ENCODE results near the gene CD2. TPM values are rescaled to one million over a fixed set of nuclear protein-coding genes. Genes with fewer than 3 reads are reported as not detected.

The CD2 gene
- total and polyA plus RNA-seq, 2 donors (not counting 1 experiment from before 2014, with no cell fraction given): not detected

DNA sequence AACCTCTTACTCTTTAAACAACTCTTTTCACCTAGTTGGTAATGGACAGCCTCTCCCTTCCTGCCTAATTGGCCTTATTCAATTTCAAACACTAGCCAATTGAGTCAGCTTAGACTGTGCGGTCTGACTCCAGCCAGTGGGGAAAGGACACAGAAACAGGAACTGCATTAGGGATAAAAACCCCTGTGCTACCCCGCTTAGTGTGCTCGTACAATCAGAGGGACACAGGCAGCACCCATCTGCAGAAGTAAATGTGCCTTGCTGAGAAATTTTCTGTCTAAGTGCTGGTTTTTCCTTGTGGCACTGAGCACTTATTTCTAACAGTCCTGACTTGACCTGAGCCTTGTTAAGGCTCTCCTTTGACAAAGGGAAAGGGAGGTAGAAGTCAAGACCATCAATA lies 6.0 kb upstream of the CD2 start:
- Histone ChIP-seq H3K9me3 (ENCODE audit: control insufficient read depth, insufficient read depth, low read depth, low read length) (no peaks in the 10 kb centered on the region), H3K27ac (ENCODE audit: insufficient read depth, low read length) (no peak overlapping the region), H3K79me2 (ENCODE audit: control insufficient read depth, insufficient read depth, low read length) (no peaks in the 10 kb centered on the region), H4K20me1 (ENCODE audit: control insufficient read depth, extremely low read depth, insufficient read depth, low read length) (no peaks in the 10 kb centered on the region), H3K4me2 (ENCODE audit: extremely low read depth, insufficient read depth, low read length) (no peak overlapping the region), H3K9ac (ENCODE audit: insufficient read depth, low read length) (no peak overlapping the region), H3K27me3 (ENCODE audit: control insufficient read depth, insufficient read depth, low read length) (no peaks in the 10 kb centered on the region), H3K36me3 (ENCODE audit: control insufficient read depth, insufficient read depth, low read length) (no peaks in the 10 kb centered on the region), H3K4me3 (replicated peaks in 1 of 4; ENCODE audit: control extremely low read depth in 1 of 4, insufficient read depth in 1 of 4, low read depth in 3 of 4, low read length in 4 of 4) (no peak overlapping the region), H2AFZ (ENCODE audit: low read length) (no peak overlapping the region), H3K4me1 (ENCODE audit: control insufficient read depth, extremely low read depth, insufficient read depth, low read length) (no peaks in the 10 kb centered on the region)
- DNase-seq (ENCODE audit: low read depth in 2 of 2): no peak
- TF ChIP-seq EZH2 (IDR thresholded peaks at IDR 0.05; ENCODE audit: low read length, missing control alignments) (no peak), CTCF (conservative IDR thresholded peaks at IDR 0.05 in 1 of 2, IDR thresholded peaks at IDR 0.05 in 1 of 2; ENCODE audit: low read depth in 1 of 2, low read length in 2 of 2) (no peak)

- Histone ChIP-seq H3K36me3 (ENCODE audit: control insufficient read depth, insufficient read depth, low read length) (no peaks in the 10 kb centered on the region), H3K27me3 (ENCODE audit: control insufficient read depth, insufficient read depth, low read length) (no peaks in the 10 kb centered on the region), H3K4me1 (ENCODE audit: control insufficient read depth, extremely low read depth, insufficient read depth, low read length) (no peaks in the 10 kb centered on the region), H3K4me3 (replicated peaks in 1 of 4; ENCODE audit: control extremely low read depth in 1 of 4, insufficient read depth in 1 of 4, low read depth in 3 of 4, low read length in 4 of 4) (no peak overlapping the region), H4K20me1 (ENCODE audit: control insufficient read depth, extremely low read depth, insufficient read depth, low read length) (no peaks in the 10 kb centered on the region), H3K9me3 (ENCODE audit: control insufficient read depth, insufficient read depth, low read depth, low read length) (no peaks in the 10 kb centered on the region), H3K27ac (ENCODE audit: insufficient read depth, low read length) (no peak overlapping the region), H2AFZ (ENCODE audit: low read length) (no peak overlapping the region), H3K9ac (ENCODE audit: insufficient read depth, low read length) (no peak overlapping the region), H3K79me2 (ENCODE audit: control insufficient read depth, insufficient read depth, low read length) (no peaks in the 10 kb centered on the region), H3K4me2 (ENCODE audit: extremely low read depth, insufficient read depth, low read length) (no peak overlapping the region)
- DNase-seq (ENCODE audit: low read depth in 2 of 2): no peak
- no peak for TF ChIP-seq CTCF (conservative IDR thresholded peaks at IDR 0.05 in 1 of 2, IDR thresholded peaks at IDR 0.05 in 1 of 2; ENCODE audit: low read depth in 1 of 2, low read length in 2 of 2)
- TF ChIP-seq EZH2 (IDR thresholded peaks at IDR 0.05; ENCODE audit: low read length, missing control alignments): no peak
These were observed 3.1 kb upstream of the CD2 start for GRCh38 chr1:116751146-116751545.

DNA sequence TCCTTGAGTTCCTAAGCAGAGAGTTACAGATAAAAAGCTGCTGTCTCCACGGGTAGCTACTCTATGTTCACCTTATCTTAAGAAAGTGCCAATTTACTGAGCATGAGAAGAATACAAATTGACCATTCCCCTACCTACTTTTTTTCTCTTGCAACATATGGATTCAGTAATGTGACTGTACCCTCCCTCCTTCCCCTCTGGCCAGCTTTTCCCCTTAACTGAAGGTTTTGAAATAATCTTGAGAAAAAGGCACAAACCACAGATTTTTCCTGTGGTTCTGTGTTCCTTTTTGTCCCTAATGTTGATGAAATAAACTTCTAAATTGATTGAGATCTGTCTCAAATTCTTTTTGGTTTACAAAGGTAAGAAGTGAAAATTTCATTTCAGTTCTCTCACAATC lies 2.6 kb upstream of the CD2 start:
- Histone ChIP-seq H3K9ac (ENCODE audit: insufficient read depth, low read length) (no peak overlapping the region), H2AFZ (ENCODE audit: low read length) (no peak overlapping the region), H3K4me3 (replicated peaks in 1 of 4; ENCODE audit: control extremely low read depth in 1 of 4, insufficient read depth in 1 of 4, low read depth in 3 of 4, low read length in 4 of 4) (no peak overlapping the region), H3K36me3 (ENCODE audit: control insufficient read depth, insufficient read depth, low read length) (no peaks in the 10 kb centered on the region), H4K20me1 (ENCODE audit: control insufficient read depth, extremely low read depth, insufficient read depth, low read length) (no peaks in the 10 kb centered on the region), H3K4me2 (ENCODE audit: extremely low read depth, insufficient read depth, low read length) (no peak overlapping the region), H3K27ac (ENCODE audit: insufficient read depth, low read length) (no peak overlapping the region), H3K4me1 (ENCODE audit: control insufficient read depth, extremely low read depth, insufficient read depth, low read length) (no peaks in the 10 kb centered on the region), H3K9me3 (ENCODE audit: control insufficient read depth, insufficient read depth, low read depth, low read length) (no peaks in the 10 kb centered on the region), H3K27me3 (ENCODE audit: control insufficient read depth, insufficient read depth, low read length) (no peaks in the 10 kb centered on the region), H3K79me2 (ENCODE audit: control insufficient read depth, insufficient read depth, low read length) (no peaks in the 10 kb centered on the region)
- DNase-seq (ENCODE audit: low read depth in 2 of 2): no peak
- TF ChIP-seq CTCF (conservative IDR thresholded peaks at IDR 0.05 in 1 of 2, IDR thresholded peaks at IDR 0.05 in 1 of 2; ENCODE audit: low read depth in 1 of 2, low read length in 2 of 2): no peak
- no peak for TF ChIP-seq EZH2 (IDR thresholded peaks at IDR 0.05; ENCODE audit: low read length, missing control alignments)

Data from fibroblast of lung (primary cell).